Trophoblast cell (in vitro differentiated cells and primary cell): ENCODE data around the gene SNX27.

ENCODE experiments used
- DNase-seq, 2 donors: peaks; one replicate each; pipeline ENCODE4 v3.0.0-alpha.2; 2016
- H2AFZ ChIP-seq: 2 replicates; pipeline ENCODE4 v1.6.1; 2013; ENCODE audit warnings: low read length, moderate library complexity, mild to moderate bottlenecking; ENCODE audit not compliant: insufficient read depth, poor library complexity
- H2AK5ac ChIP-seq: 2 replicates; pipeline ENCODE4 v1.6.1; 2013; ENCODE audit warnings: mild to moderate bottlenecking, low read length
- H2BK120ac ChIP-seq: 2 replicates; pipeline ENCODE4 v1.6.1; 2013; ENCODE audit warnings: low read length, mild to moderate bottlenecking, moderate library complexity; ENCODE audit not compliant: insufficient read depth, poor library complexity
- H2BK12ac ChIP-seq: 2 replicates; pipeline ENCODE4 v1.6.1; 2013; ENCODE audit warnings: mild to moderate bottlenecking, low read length, moderate library complexity
- H2BK5ac ChIP-seq: 2 replicates; pipeline ENCODE4 v1.6.1; 2013; ENCODE audit warnings: low read length, low read depth, moderate library complexity, mild to moderate bottlenecking; ENCODE audit not compliant: poor library complexity
- H3K14ac ChIP-seq: 2 replicates; pipeline ENCODE4 v1.6.1; 2013; ENCODE audit warnings: mild to moderate bottlenecking, low read length
- H3K18ac ChIP-seq: 2 replicates; pipeline ENCODE4 v1.6.1; 2013; ENCODE audit warnings: mild to moderate bottlenecking, low read length
- H3K23ac ChIP-seq: 2 replicates; pipeline ENCODE4 v1.6.1; 2013; ENCODE audit warnings: low read length
- H3K27ac ChIP-seq: 2 replicates; pipeline ENCODE4 v1.5.1; 2013; ENCODE audit warnings: low read depth, mild to moderate bottlenecking, inconsistent platforms, low read length, moderate library complexity
- H3K27me3 ChIP-seq: 2 replicates; pipeline ENCODE4 v1.6.1; 2013; ENCODE audit warnings: inconsistent platforms, mild to moderate bottlenecking, low read length, moderate library complexity; ENCODE audit not compliant: insufficient read depth
- H3K36me3 ChIP-seq, 2 experiments: 1 replicate in 1 of 2; 2 replicates in 1 of 2; pipeline ENCODE4 v1.6.1; 2013; ENCODE audit warnings: low read length in 2 of 2, mild to moderate bottlenecking in 2 of 2, moderate library complexity in 1 of 2; ENCODE audit not compliant: insufficient read depth in 2 of 2, control insufficient read depth in 1 of 2
- H3K4ac ChIP-seq: 2 replicates; pipeline ENCODE4 v1.6.1; 2013; ENCODE audit warnings: low read depth, mild to moderate bottlenecking, low read length, moderate library complexity
- H3K4me1 ChIP-seq, 2 experiments: 1 replicate in 1 of 2; 2 replicates in 1 of 2; pipeline ENCODE4 v1.6.1; 2013; ENCODE audit warnings: low read length in 2 of 2, mild to moderate bottlenecking in 2 of 2, moderate library complexity in 1 of 2; ENCODE audit not compliant: insufficient read depth in 2 of 2, control insufficient read depth in 1 of 2
- H3K4me2 ChIP-seq: 2 replicates; pipeline ENCODE4 v1.6.1; 2013; ENCODE audit warnings: inconsistent platforms, mild to moderate bottlenecking, low read length, moderate library complexity
- H3K4me3 ChIP-seq: 2 replicates; pipeline ENCODE4 v1.5.1; 2013; ENCODE audit warnings: mild to moderate bottlenecking, low read depth, low read length, inconsistent platforms
- H3K79me1 ChIP-seq: one replicate; pipeline ENCODE4 v1.6.1; 2013; ENCODE audit warnings: low read length
- H3K79me2 ChIP-seq: 2 replicates; pipeline ENCODE4 v1.6.1; 2013; ENCODE audit warnings: low read length, mild to moderate bottlenecking; ENCODE audit not compliant: control insufficient read depth, insufficient read depth, poor library complexity
- H3K9ac ChIP-seq: 2 replicates; pipeline ENCODE4 v1.6.1; 2013; ENCODE audit warnings: mild to moderate bottlenecking, low read length
- H3K9me3 ChIP-seq: 2 replicates; pipeline ENCODE4 v1.6.1; 2013; ENCODE audit warnings: low read depth, mild to moderate bottlenecking, control low read depth, inconsistent platforms, low read length; ENCODE audit not compliant: insufficient read depth
- H4K12ac ChIP-seq: 2 replicates; pipeline ENCODE4 v1.6.1; 2013; ENCODE audit warnings: low read depth, mild to moderate bottlenecking, low read length, moderate library complexity
- H4K8ac ChIP-seq: 2 replicates; pipeline ENCODE4 v1.6.1; 2013; ENCODE audit warnings: low read depth, mild to moderate bottlenecking, low read length, moderate library complexity
- H4K91ac ChIP-seq: one replicate; pipeline ENCODE4 v1.6.1; 2013; ENCODE audit warnings: low read depth, mild to moderate bottlenecking, low read length, moderate library complexity
- WGBS: extraction: QIAGEN DNeasy Blood & Tissue Kit; methylation state at CpG from one replicate; pipeline ENCODE4 v1.1.7; 2013; ENCODE audit warnings: missing lambda C conversion rate; ENCODE audit not compliant: insufficient read length, insufficient coverage; ENCODE audit errors: extremely low coverage; 5-methylcytosine and 5-hydroxymethylcytosine counted together

The SNX27 gene

GRCh38 chr1:151707541-151708065 lies 95.8 kb downstream of the SNX27 start:
- Histone ChIP-seq H2BK120ac (no peak overlapping the region), H3K18ac (no peak overlapping the region), H3K79me2 (no peaks in the 10 kb centered on the region), H3K4me3 (no peak overlapping the region), H3K23ac (no peak overlapping the region), H3K9me3 (no peaks in the 10 kb centered on the region), H2AFZ (no peak overlapping the region), H3K36me3 (no peaks in the 10 kb centered on the region), H2AK5ac (no peak overlapping the region), H4K8ac (no peak overlapping the region), H3K9ac (no peak overlapping the region), H2BK5ac (no peak overlapping the region), H2BK12ac (no peak overlapping the region), H3K14ac (no peak overlapping the region), H3K27ac (no peak overlapping the region), H3K27me3 (no peaks in the 10 kb centered on the region), H4K91ac (no peak overlapping the region), H3K79me1 (no peaks in the 10 kb centered on the region), H3K4me2 (no peak overlapping the region), H3K4me1 (peaks cover 9 to 10% of the 10 kb centered on the region in 2 experiments), H4K12ac (no peak overlapping the region), H3K4ac (no peak overlapping the region)
- no peak for DNase-seq
- no CpG with 5 or more reads among the region's 15 CpGs for WGBS

- H3K79me1 ChIP-seq = no peaks in the 10 kb centered on the region
- no peak overlapping the region for H4K8ac ChIP-seq
- H3K36me3 ChIP-seq = no peaks in the 10 kb centered on the region
- H3K4me2 ChIP-seq = no peak overlapping the region
- no peak overlapping the region for H3K18ac ChIP-seq
- no peak overlapping the region for H3K23ac ChIP-seq
- peaks cover 9 to 10% of the 10 kb centered on the region in 2 experiments for H3K4me1 ChIP-seq
- H3K9ac ChIP-seq = no peak overlapping the region
- no peak overlapping the region for H4K91ac ChIP-seq
- H3K79me2 ChIP-seq = no peaks in the 10 kb centered on the region
- no peak overlapping the region for H2BK5ac ChIP-seq
- H2AFZ ChIP-seq = no peak overlapping the region
- no peak overlapping the region for H3K4ac ChIP-seq
- no peak overlapping the region for H4K12ac ChIP-seq
- no peak overlapping the region for H3K4me3 ChIP-seq
- no peak for DNase-seq
- H2BK120ac ChIP-seq = no peak overlapping the region
- H2AK5ac ChIP-seq = no peak overlapping the region
- H3K27ac ChIP-seq = no peak overlapping the region
- H3K14ac ChIP-seq = no peak overlapping the region
- H3K9me3 ChIP-seq = no peaks in the 10 kb centered on the region
- no peaks in the 10 kb centered on the region for H3K27me3 ChIP-seq
- WGBS = no CpG with 5 or more reads among the region's 15 CpGs
- no peak overlapping the region for H2BK12ac ChIP-seq
These were observed 97.0 kb downstream of the SNX27 start for GRCh38 chr1:151708891-151709290.

- no peak overlapping the region for H2AFZ ChIP-seq
- no peaks in the 10 kb centered on the region for H3K27me3 ChIP-seq
- H3K79me1 ChIP-seq = no peaks in the 10 kb centered on the region
- peaks cover 2% of the 10 kb centered on the region in 2 experiments for H3K4me1 ChIP-seq
- no peaks in the 10 kb centered on the region for H3K36me3 ChIP-seq
- H4K91ac ChIP-seq = no peak overlapping the region
- H2AK5ac ChIP-seq = no peak overlapping the region
- no CpG with 5 or more reads among the region's 15 CpGs for WGBS
- no peak overlapping the region for H3K4me3 ChIP-seq
- H3K23ac ChIP-seq = no peak overlapping the region
- H3K9me3 ChIP-seq = no peaks in the 10 kb centered on the region
- H3K79me2 ChIP-seq = no peaks in the 10 kb centered on the region
- H2BK5ac ChIP-seq = no peak overlapping the region
- no peak overlapping the region for H2BK120ac ChIP-seq
- no peak overlapping the region for H3K9ac ChIP-seq
- H4K12ac ChIP-seq = no peak overlapping the region
- no peak overlapping the region for H4K8ac ChIP-seq
- DNase-seq = no peak
- H3K27ac ChIP-seq = no peak overlapping the region
- H2BK12ac ChIP-seq = no peak overlapping the region
- no peak overlapping the region for H3K14ac ChIP-seq
- H3K18ac ChIP-seq = no peak overlapping the region
- no peak overlapping the region for H3K4me2 ChIP-seq
- no peak overlapping the region for H3K4ac ChIP-seq
These were observed 98.5 kb downstream of the SNX27 start for GRCh38 chr1:151710187-151710840.

- no CpG with 5 or more reads among the region's 21 CpGs for WGBS
- DNase-seq = no peak
- H3K79me2 ChIP-seq = no peaks in the 10 kb centered on the region
- H2BK5ac ChIP-seq = no peak overlapping the region
- H2BK120ac ChIP-seq = no peak overlapping the region
- H3K4ac ChIP-seq = no peak overlapping the region
- H3K9me3 ChIP-seq = no peaks in the 10 kb centered on the region
- H3K23ac ChIP-seq = no peak overlapping the region
- H4K12ac ChIP-seq = no peak overlapping the region
- no peak overlapping the region for H2AFZ ChIP-seq
- H3K9ac ChIP-seq = no peak overlapping the region
- no peak overlapping the region for H4K91ac ChIP-seq
- H3K4me3 ChIP-seq = no peak overlapping the region
- no peak overlapping the region for H3K27ac ChIP-seq
- H2BK12ac ChIP-seq = no peak overlapping the region
- H3K27me3 ChIP-seq = peaks cover 4% of the 10 kb centered on the region
- no peaks in the 10 kb centered on the region for H3K79me1 ChIP-seq
- no peak overlapping the region for H4K8ac ChIP-seq
- H3K4me1 ChIP-seq = no peaks in the 10 kb centered on the region
- H3K4me2 ChIP-seq = no peak overlapping the region
- H3K14ac ChIP-seq = no peak overlapping the region
- H3K36me3 ChIP-seq = no peaks in the 10 kb centered on the region
- no peak overlapping the region for H2AK5ac ChIP-seq
- no peak overlapping the region for H3K18ac ChIP-seq
These were observed 99.4 kb downstream of the SNX27 start for GRCh38 chr1:151711044-151711800.
